ACC112 (cell line): ENCODE results near the gene FZD7.
A peak's percentile ranks its signal among the peaks of the same experiment; 100 is the strongest.

Source experiments
- H2AFZ ChIP-seq: fragments of 200-600 bp; sonication (generic); one replicate; pipeline ENCODE4 v1.6.0; 2017; ENCODE audit warnings: antibody characterized with exemption, low read length; ENCODE audit not compliant: unreplicated experiment
- H3K27ac ChIP-seq: fragments of 200-600 bp; sonication (generic); 2 replicates; pipeline ENCODE4 v1.5.1; 2014; ENCODE audit warnings: low read depth, mild to moderate bottlenecking, antibody characterized with exemption, low read length, moderate library complexity
- H3K27me3 ChIP-seq: fragments of 200-600 bp; sonication (generic); 2 replicates; pipeline ENCODE4 v1.6.1; 2014; ENCODE audit warnings: mild to moderate bottlenecking, antibody characterized with exemption, low read length, moderate library complexity, mixed read lengths; ENCODE audit not compliant: insufficient read depth
- H3K36me3 ChIP-seq: fragments of 200-600 bp; sonication (generic); 2 replicates; pipeline ENCODE4 v1.6.1; 2016; ENCODE audit warnings: mild to moderate bottlenecking, antibody characterized with exemption, low read length, moderate library complexity, mixed read lengths; ENCODE audit not compliant: insufficient read depth
- H3K4me1 ChIP-seq: fragments of 200-600 bp; sonication (generic); one replicate; pipeline ENCODE4 v1.6.1; 2016; ENCODE audit warnings: low read length, mixed read lengths; ENCODE audit not compliant: insufficient read depth, unreplicated experiment, control insufficient read depth
- H3K4me3 ChIP-seq: fragments of 200-600 bp; sonication (generic); 2 replicates; pipeline ENCODE4 v1.5.1; 2014; ENCODE audit warnings: mild to moderate bottlenecking, low read depth, low read length
- H3K79me2 ChIP-seq: fragments of 200-600 bp; sonication (generic); one replicate; pipeline ENCODE4 v1.6.0; 2016; ENCODE audit warnings: low read length; ENCODE audit not compliant: control insufficient read depth, unreplicated experiment, insufficient read depth

Gene FZD7

GRCh38 chr2:202033317-202034248 lies at the start of gene FZD7:
TSS of gene FZD7 (plus strand) at chr2:202033855. CDS start at chr2:202034648, 793 bp downstream.
- peak within 1 kb of the TSS; percentile 79 for H2AFZ ChIP-seq
- H3K27me3 ChIP-seq: peaks cover 7% of the 10 kb centered on the region
- peaks cover 28% of the 10 kb centered on the region for H3K4me1 ChIP-seq
- H3K36me3 ChIP-seq: no peaks in the 10 kb centered on the region
- peak within 1 kb of the TSS; percentile 82 for H3K4me3 ChIP-seq
- peak within 1 kb of the TSS; percentile 62 for H3K27ac ChIP-seq
- peaks cover 11% of the 10 kb centered on the region for H3K79me2 ChIP-seq

GRCh38 chr2:201984333-201984732 lies 49.3 kb upstream of the FZD7 start:
- H3K36me3 ChIP-seq: no peaks in the 10 kb centered on the region
- H3K27ac ChIP-seq: no peak overlapping the region
- no peaks in the 10 kb centered on the region for H3K79me2 ChIP-seq
- no peaks in the 10 kb centered on the region for H3K4me1 ChIP-seq
- peaks cover 3% of the 10 kb centered on the region; the same call in 1 of the 2 replicates for H3K27me3 ChIP-seq
- H2AFZ ChIP-seq: no peak overlapping the region
- H3K4me3 ChIP-seq: no peak overlapping the region

- Histone ChIP-seq H3K36me3 (no peaks in the 10 kb centered on the region), H2AFZ (no peak overlapping the region)
These were observed 48.7 kb upstream of the FZD7 start for GRCh38 chr2:201984800-201985525.

DNA sequence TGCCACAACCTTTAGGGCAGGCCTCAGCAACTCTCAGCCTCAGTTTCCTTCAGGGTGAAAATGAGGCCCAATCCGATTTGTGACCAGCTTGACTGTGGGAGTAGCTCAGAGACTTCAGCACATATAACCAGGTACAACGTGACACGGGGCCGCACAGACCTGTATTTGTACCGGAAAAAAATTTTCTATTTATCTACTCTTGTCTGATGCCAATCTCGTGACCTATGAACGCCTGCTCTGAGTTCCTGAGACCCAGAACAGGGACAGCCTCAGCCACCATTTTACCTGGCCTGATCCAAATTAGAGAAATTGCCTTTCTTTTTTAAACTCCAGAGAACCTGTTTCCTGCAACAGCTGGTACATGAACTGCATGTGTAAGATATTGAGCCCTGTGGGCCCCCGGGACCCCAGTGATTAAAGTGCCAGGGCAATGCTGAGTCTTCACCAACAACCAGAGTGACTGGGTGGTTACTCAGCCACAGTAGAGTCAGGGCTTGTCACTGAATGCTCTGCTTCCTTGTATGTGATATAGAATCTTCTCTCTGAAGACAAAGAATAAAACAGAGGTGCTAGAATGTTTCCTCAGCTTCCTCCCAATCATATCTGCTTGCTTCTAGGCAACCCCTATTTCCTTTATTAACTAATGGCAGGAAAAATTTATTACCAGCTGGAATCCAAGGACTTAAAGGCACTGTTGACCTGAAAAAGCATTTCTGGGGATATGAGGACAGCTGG lies 47.8 kb upstream of the FZD7 start:
- H3K4me1 ChIP-seq: no peaks in the 10 kb centered on the region
- no peaks in the 10 kb centered on the region for H3K79me2 ChIP-seq
- no peak overlapping the region for H2AFZ ChIP-seq
- no peak overlapping the region for H3K4me3 ChIP-seq
- no peak overlapping the region for H3K27ac ChIP-seq
- no peaks in the 10 kb centered on the region for H3K36me3 ChIP-seq
- H3K27me3 ChIP-seq: peaks cover 3% of the 10 kb centered on the region; the same call in 1 of the 2 replicates

More at GRCh38 chr2:201984800-201985525, 48.7 kb upstream of the FZD7 start:
- H3K79me2 ChIP-seq: no peaks in the 10 kb centered on the region
- H3K4me3 ChIP-seq: no peak overlapping the region
- H3K4me1 ChIP-seq: no peaks in the 10 kb centered on the region
- peaks cover 3% of the 10 kb centered on the region; the same call in 1 of the 2 replicates for H3K27me3 ChIP-seq
- H3K27ac ChIP-seq: no peak overlapping the region

DNA sequence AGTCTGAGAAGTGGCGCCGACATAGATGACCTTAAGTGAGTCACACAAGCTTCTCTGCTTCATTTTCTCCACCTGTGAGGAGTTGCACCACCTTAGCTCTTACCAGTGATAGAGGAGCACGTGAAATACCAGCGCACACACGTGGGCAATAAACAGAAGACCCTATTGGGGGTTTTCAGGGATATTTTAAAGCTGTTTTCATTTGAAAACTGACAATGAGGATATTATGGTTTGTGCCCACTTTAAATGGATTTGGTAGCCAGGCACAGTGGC lies 47.3 kb upstream of the FZD7 start:
- H3K27ac ChIP-seq: no peak overlapping the region
- H2AFZ ChIP-seq: no peak overlapping the region
- no peak overlapping the region for H3K4me3 ChIP-seq
- H3K4me1 ChIP-seq: no peaks in the 10 kb centered on the region
- no peaks in the 10 kb centered on the region for H3K79me2 ChIP-seq
- H3K27me3 ChIP-seq: peaks cover 2% of the 10 kb centered on the region; the same call in 1 of the 2 replicates
- H3K36me3 ChIP-seq: no peaks in the 10 kb centered on the region

DNA sequence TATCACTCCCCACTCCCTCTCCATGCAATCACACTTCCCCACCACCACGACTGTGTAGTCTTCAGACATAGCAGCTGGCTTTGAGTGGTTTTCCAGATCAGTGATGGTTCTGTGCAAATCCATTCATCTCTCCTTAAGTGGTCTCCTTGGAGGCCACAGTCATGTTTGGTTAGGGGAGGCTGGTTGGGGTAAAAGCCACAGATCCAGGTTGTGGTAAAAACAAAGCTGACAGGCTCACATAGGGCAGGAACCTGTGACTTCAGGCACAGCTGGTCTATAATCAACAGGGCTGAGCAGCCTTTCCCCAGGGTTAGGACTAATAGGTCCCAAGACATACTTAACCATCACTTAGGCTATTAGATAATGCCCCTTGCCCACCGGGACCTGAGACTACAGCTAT lies 46.2 kb upstream of the FZD7 start:
- Histone ChIP-seq H3K4me3 (no peak overlapping the region), H2AFZ (no peak overlapping the region), H3K4me1 (no peaks in the 10 kb centered on the region), H3K36me3 (no peaks in the 10 kb centered on the region), H3K27me3 (no peaks in the 10 kb centered on the region), H3K79me2 (no peaks in the 10 kb centered on the region), H3K27ac (no peak overlapping the region)

DNA sequence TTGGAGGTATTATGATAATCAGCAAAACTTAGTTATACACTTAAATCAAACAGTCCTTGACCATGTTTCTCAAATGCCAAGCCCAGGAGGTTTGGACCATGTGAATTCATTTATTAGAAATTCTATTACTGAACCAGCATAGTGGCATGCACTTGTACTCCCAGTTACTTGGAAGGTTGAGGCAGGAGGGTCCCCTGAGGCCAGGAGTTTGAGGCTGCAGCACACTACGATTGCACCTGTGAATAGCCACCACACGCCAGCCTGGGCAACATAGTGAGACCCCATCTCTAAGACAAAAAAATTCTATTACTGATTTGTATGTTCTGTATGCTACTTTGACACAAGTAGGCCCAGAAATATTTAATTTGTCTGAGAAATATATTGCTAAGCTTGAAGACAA lies 43.6 kb upstream of the FZD7 start:
- H2AFZ ChIP-seq: no peak overlapping the region

GRCh38 chr2:201992960-201993359 lies 40.7 kb upstream of the FZD7 start:
- no peak overlapping the region for H2AFZ ChIP-seq
- no peaks in the 10 kb centered on the region for H3K79me2 ChIP-seq
- H3K27ac ChIP-seq: no peak overlapping the region
- H3K27me3 ChIP-seq: no peaks in the 10 kb centered on the region
- no peaks in the 10 kb centered on the region for H3K4me1 ChIP-seq
- H3K4me3 ChIP-seq: no peak overlapping the region
- no peaks in the 10 kb centered on the region for H3K36me3 ChIP-seq

More for the DNA sequence above, 43.6 kb upstream of the FZD7 start:
- H3K4me3 ChIP-seq: no peak overlapping the region
- H3K27me3 ChIP-seq: no peaks in the 10 kb centered on the region
- H3K4me1 ChIP-seq: no peaks in the 10 kb centered on the region
- no peaks in the 10 kb centered on the region for H3K36me3 ChIP-seq
- no peaks in the 10 kb centered on the region for H3K79me2 ChIP-seq
- no peak overlapping the region for H3K27ac ChIP-seq

- Histone ChIP-seq H3K4me3 (no peak overlapping the region), H3K36me3 (no peaks in the 10 kb centered on the region), H3K79me2 (no peaks in the 10 kb centered on the region), H3K27ac (no peak overlapping the region), H2AFZ (no peak overlapping the region), H3K4me1 (no peaks in the 10 kb centered on the region), H3K27me3 (no peaks in the 10 kb centered on the region)
These were observed 38.5 kb upstream of the FZD7 start for GRCh38 chr2:201994973-201995638.

GRCh38 chr2:201996006-201996405 lies 37.6 kb upstream of the FZD7 start:
- Histone ChIP-seq H3K4me3 (no peak overlapping the region), H2AFZ (no peak overlapping the region), H3K79me2 (no peaks in the 10 kb centered on the region), H3K27ac (no peak overlapping the region), H3K36me3 (no peaks in the 10 kb centered on the region), H3K27me3 (no peaks in the 10 kb centered on the region), H3K4me1 (no peaks in the 10 kb centered on the region)
